Measurements from ENCODE around the gene SUMO4. TPM values are rescaled to one million over a fixed set of nuclear protein-coding genes. Genes with fewer than 3 reads are reported as not detected.

The SUMO4 gene
- total and polyA plus RNA-seq, 2 of the 8 experiments (the other 6 are each of a cell fraction or from before 2014, with no cell fraction given), result 0.09 to 1.3 TPM

DNA sequence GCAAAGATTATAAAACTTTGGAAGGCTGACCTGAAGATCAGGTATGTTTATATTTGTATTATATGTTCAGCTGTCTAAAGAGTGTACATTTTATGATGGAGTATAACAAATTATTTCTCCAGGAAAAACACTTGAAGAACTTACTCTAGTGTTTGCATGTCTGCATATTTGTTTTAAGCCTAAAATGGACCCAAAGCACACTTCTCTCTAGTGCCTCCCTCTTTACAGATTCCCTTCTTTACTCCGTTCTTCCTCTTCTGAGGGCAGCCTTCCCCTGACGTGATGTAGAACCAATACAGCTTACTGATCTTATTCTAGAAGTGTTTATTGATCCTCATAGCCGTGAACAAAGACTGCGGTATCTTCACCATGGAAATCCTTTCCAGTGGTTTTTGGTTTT, 13.9 kb downstream of the SUMO4 start (continued):
- TF ChIP-seq SUZ12 (IDR thresholded peaks at IDR 0.05; ENCODE audit: low read length), result no peak
- TF ChIP-seq KDM5A (IDR thresholded peaks at IDR 0.05; ENCODE audit: low read length), result no peak
- no peak for TF ChIP-seq JUND (IDR thresholded peaks at IDR 0.05; ENCODE audit: low read length)
- TF ChIP-seq POLR2AphosphoS5 (IDR thresholded peaks at IDR 0.05; ENCODE audit: low read depth, low read length), result no peak
- TF ChIP-seq SP1 (IDR thresholded peaks at IDR 0.05; ENCODE audit: low read depth, low read length), result no peak
- TF ChIP-seq CBX5 (IDR thresholded peaks at IDR 0.05; ENCODE audit: low read depth, low read length), result no peak

Measured in H1 (cell line).